ENCODE measurements around the gene KRT222.

KRT222 gene

GRCh38 chr17:40664582-40665333, at the start of gene KRT222:
KRT222 (minus strand) TSS chr17:40665177; CDS start chr17:40665099, 78 bp downstream.
- no peak for DNase-seq (ENCODE audit: extremely low read depth in 1 of 2, low read depth in 1 of 2)

GRCh38 chr17:40714473-40714872, 49.5 kb upstream of the KRT222 start:
- no peak for DNase-seq (ENCODE audit: extremely low read depth in 1 of 2, low read depth in 1 of 2)

DNA sequence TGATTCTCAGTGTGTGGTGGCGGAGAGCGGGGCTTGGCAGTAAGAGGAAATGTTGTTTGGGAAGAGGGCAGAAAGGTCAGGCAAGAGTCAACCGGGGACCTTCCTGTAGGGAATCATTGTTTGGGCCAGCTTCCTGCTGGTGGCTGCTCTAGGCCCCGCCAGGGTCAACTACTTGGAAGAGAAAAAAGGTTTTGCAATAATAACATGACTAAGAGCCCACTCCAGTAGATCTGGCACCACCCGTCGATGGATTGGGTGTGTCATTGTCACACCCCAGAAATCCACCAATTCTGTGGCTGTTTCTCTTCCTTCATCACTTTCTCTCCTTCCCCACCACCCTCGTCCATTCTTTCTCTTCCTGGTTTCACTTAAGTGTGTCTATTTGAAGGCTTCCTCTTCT, 42.8 kb upstream of the KRT222 start:
- DNase-seq (ENCODE audit: extremely low read depth in 1 of 2, low read depth in 1 of 2), result no peak

DNA sequence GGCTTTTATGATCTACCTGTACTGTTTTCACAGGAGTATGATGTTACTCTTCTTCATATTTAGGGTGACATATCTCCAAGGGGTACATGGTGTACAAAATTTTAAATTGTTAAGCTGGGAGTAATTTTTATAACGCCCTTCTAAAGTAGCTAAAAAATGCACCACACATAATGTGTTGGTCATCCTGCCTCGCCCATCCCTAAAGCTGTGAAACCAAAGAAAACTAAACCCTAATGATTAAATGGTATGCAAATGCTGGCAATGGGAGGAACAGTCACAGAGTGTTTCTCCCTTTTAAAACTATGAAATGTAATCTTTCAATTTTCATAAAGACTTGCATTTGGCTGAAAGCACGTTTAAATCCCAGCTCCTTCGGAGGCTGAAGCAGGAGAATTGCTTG, 40.6 kb upstream of the KRT222 start:
- no peak for DNase-seq (ENCODE audit: extremely low read depth in 1 of 2, low read depth in 1 of 2)

DNA sequence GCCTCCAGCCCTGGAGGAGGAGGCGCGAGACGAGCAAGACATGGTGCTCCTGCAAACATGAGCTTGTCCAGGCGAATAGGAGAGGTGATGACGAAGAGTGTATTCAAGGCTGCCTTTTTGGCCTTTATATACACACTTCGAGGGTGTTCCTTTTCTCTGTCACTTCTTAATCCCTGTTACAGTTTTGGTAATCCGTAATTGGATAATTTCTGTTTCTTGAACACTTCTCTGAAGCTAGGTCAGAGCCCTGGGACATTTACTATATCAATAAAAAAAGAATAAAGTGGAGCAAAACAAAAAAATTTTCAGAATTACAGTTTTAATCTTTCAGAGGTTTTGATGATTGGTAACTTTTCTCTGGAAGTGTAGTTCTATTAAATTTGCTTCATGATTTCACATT, 38.7 kb upstream of the KRT222 start, which contains the start of gene KRT24:
TSS of gene KRT24 (minus strand) at position 101 of the 400 bp plus-strand sequence. CDS start at position 42, 59 bp downstream.
- DNase-seq (ENCODE audit: extremely low read depth in 1 of 2, low read depth in 1 of 2), result no peak

- DNase-seq (ENCODE audit: extremely low read depth in 1 of 2, low read depth in 1 of 2), result no peak
Measured at GRCh38 chr17:40702271-40702670, 37.3 kb upstream of the KRT222 start.

GRCh38 chr17:40699853-40700252, 34.9 kb upstream of the KRT222 start:
- no peak for DNase-seq (ENCODE audit: extremely low read depth in 1 of 2, low read depth in 1 of 2)

DNA sequence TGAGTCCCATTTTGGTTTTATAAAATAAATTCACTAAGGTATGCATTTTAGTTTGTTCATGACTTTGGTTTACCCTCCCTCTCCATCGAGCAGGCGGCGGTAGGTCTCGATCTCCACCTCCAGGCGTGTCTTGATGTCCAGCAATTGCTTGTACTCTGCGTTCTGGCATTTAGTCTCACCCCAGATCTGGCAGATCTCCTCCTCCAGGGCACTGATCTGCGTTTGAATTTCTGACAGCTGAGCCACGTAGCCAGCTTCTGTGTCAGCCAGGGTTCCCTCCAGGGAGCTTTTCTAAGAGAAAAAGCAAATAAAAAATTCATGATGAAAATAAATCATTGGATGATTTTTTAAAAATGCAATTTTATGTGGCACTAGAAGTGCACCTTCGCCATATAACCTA, 34.4 kb upstream of the KRT222 start:
- DNase-seq (ENCODE audit: extremely low read depth in 1 of 2, low read depth in 1 of 2), result no peak

DNA sequence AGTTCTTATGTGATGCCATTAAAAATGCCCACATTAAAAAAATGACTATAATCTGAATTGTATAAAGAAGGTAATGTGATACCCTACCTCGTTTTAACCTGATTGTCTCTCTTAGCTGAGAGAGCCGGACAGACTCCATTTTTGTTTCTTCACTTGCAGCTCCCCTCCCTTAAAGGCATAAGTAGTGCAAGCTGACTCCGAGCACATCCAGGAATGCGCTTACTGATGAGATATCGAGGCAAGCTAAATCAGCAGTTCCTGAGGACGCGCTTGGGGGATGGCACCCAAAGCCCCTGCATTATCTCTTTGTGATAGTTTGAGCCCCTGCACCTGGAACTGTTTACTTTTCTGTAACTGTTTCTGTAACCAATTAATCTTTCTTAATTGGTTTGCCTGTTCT, 32.3 kb upstream of the KRT222 start:
- DNase-seq (ENCODE audit: extremely low read depth in 1 of 2, low read depth in 1 of 2), result no peak

- no peak for DNase-seq (ENCODE audit: extremely low read depth in 1 of 2, low read depth in 1 of 2)
Measured at GRCh38 chr17:40696651-40697072, 31.7 kb upstream of the KRT222 start.

DNA sequence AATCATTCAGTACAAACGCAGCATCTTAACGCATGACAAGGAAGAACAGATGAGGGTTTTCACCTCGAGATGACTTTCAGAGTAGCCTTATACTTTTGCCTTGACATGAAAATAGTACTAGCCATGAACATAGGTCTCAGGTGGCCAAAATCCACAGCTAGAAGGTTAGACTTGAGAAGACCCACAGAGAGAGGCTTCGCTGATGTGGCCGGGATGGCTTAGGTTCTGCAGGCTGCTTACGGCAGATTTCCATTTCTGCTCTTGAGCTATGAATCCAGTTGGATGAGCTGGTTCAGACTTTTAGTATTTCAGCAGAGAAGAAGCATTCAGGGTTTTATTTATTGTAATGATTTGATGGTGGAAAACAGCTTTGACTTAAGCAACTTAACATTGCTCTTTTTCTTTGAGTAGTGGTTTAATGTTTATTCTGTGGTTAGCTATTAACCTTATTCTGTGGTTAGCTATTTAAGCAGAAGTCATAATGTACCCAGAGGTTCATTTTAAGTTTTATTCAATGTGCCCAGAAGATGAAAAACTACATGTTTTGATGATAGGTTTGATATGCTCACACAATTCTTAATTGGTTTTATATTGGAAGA, 31.0 kb upstream of the KRT222 start:
- no peak for DNase-seq (ENCODE audit: extremely low read depth in 1 of 2, low read depth in 1 of 2)

DNA sequence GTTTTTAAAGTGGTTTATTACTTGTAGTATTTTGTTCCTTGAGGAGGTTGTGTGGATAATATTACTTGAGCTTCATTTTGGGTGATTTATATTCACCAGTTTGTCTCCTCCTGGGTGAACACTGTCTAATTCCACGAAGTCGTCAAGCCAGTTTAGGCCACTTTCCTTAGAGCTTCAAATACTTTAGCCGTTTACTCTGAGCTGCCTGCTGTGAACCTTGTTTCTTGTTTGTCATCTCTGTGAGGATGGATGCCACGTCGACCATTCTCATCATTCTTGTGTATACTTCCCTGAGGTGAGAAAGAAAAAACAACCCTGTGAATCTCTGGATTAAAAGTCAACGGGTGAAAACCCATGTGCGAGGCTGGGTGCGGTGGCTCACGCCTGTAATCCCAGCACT, 29.6 kb upstream of the KRT222 start:
- no peak for DNase-seq (ENCODE audit: extremely low read depth in 1 of 2, low read depth in 1 of 2)

- no peak for DNase-seq (ENCODE audit: extremely low read depth in 1 of 2, low read depth in 1 of 2)
Measured at GRCh38 chr17:40687106-40687505, 22.1 kb upstream of the KRT222 start.

GRCh38 chr17:40686192-40686591, 21.2 kb upstream of the KRT222 start:
- DNase-seq (ENCODE audit: extremely low read depth in 1 of 2, low read depth in 1 of 2), result no peak

GRCh38 chr17:40680998-40681397, 16.0 kb upstream of the KRT222 start:
- no peak for DNase-seq (ENCODE audit: extremely low read depth in 1 of 2, low read depth in 1 of 2)

DNA sequence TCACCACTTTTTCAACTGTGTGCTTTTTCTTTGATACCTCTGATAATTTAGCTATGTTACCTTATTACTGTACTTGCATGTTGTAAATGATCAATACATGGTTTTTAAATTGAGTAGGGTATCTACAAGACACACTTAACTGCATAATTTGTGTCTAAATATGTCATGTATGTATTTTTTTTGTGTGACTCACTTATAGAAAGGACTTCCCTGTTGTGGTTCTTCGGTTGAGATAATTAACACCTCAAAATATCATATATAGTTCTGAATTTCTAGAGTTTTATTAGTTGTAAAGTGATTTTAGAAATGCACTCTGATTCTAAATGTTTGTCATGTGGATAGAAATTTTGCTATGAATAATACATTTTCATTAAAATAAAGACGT, 14.5 kb upstream of the KRT222 start:
- no peak for DNase-seq (ENCODE audit: extremely low read depth in 1 of 2, low read depth in 1 of 2)

- no peak for DNase-seq (ENCODE audit: extremely low read depth in 1 of 2, low read depth in 1 of 2)
Measured at GRCh38 chr17:40678902-40679522, 14.0 kb upstream of the KRT222 start.

GRCh38 chr17:40675905-40676304, 10.9 kb upstream of the KRT222 start:
- DNase-seq (ENCODE audit: extremely low read depth in 1 of 2, low read depth in 1 of 2), result no peak

DNA sequence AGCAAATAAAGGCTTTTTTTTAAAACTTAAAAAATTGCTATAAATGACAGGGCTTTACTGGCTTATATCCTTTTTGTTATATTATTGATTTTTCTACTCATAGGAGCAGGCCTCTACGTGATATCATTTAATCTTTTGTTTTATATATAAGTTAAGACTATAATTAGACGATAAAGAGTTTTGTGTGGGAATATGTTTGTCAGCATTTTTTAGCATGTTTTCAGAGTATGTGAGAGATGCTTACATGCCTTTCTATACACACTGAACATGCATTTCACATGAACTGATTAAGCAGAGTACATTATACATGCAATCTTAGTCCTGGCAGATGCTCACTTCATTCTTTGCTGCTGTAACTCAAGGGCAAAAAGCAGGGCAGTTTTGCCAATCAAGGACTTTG, 7.7 kb upstream of the KRT222 start:
- no peak for DNase-seq (ENCODE audit: extremely low read depth in 1 of 2, low read depth in 1 of 2)

DNA sequence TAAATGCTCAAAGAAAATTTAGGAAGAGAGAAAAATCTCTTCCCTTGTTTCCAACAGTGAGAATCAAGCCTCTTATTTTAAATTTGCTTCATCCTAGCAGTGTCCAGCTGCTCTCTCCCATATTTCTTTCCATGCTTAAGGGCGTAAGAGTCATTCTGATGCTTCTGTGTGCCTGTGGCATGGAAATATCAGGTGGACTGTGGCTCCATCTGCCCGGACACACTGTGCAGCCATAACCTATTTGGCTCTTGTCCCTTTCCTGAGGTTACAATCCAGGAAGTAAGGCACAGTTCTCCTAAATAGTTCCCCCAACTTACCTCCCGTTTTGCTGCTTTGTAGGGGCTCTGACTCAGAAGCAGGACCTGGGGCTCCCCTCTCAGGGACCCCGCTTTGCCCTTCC, 6.3 kb upstream of the KRT222 start:
- DNase-seq (ENCODE audit: extremely low read depth in 1 of 2, low read depth in 1 of 2), result no peak

DNA sequence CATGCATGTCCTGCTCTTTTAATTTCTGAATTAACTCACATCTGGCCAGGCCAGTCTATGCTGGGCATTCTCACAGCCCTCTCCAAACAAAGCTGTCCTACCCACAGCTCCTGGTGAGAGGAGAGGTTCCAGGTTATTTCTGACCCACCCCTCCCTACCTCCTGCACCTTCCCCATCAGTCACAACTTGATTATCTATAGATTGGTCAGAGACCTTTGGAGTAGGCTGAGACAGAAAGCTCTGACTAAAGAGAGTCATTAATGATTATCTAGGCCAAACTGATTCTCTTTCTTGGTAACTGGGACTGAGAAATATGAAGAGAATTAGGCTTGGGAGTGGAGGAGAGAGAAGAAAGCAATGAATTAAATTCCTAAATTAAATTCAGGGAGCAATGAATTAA, 1.4 kb upstream of the KRT222 start:
- DNase-seq (ENCODE audit: extremely low read depth in 1 of 2, low read depth in 1 of 2), result no peak

GRCh38 chr17:40663252-40663651, 1.7 kb downstream of the KRT222 start:
- no peak for DNase-seq (ENCODE audit: extremely low read depth in 1 of 2, low read depth in 1 of 2)

All from activated CD8-positive, alpha-beta memory T cell treated with anti-CD3 and anti-CD28 coated beads for 1 hour (primary cell).